MM.1S (cell line): ENCODE data around the gene PDE1A.

Experiments
- CTCF ChIP-seq: fragments of 300-600 bp; sonication (generic); IDR thresholded peaks from 2 replicates; pipeline ENCODE4 v1.5.1; 2016; ENCODE audit warnings: antibody characterized with exemption, low read length, mixed read lengths
- EZH2 ChIP-seq: fragments of 300-600 bp; sonication (generic); optimal IDR thresholded peaks from 2 replicates; pipeline ENCODE3; 2017; ENCODE audit warnings: low read depth, mild to moderate bottlenecking, antibody characterized with exemption, low read length, mixed read lengths
- EZH2phosphoT487 ChIP-seq: fragments of 300-600 bp; sonication (generic); IDR thresholded peaks from 2 replicates; pipeline ENCODE4 v1.6.1; 2018; ENCODE audit warnings: antibody characterized with exemption, low read length

GRCh38 chr2:182410120-182410519 is 16.7 kb downstream of the PDE1A start:
- TF ChIP-seq CTCF (no peak), EZH2phosphoT487 (no peak), EZH2 (no peak)
